HEK293 (cell line): ENCODE results near the gene MBD3L5.
"Not testable (repeated sequence)": the region's sequence is repeated elsewhere in the genome, so short reads cannot be mapped to it uniquely, and the experiment has no call there.

ENCODE experiments used
- CTCF ChIP-seq: fragments of 450-650 bp; formaldehyde crosslinking; IDR thresholded peaks from 2 replicates; pipeline ENCODE4 v1.5.1; 2016; ENCODE audit warnings: missing biosample characterization, missing genetic modification characterization
- REST ChIP-seq: fragments of 450-650 bp; formaldehyde crosslinking; IDR thresholded peaks from 2 replicates; pipeline ENCODE4 v1.5.1; 2016; ENCODE audit warnings: missing biosample characterization, missing genetic modification characterization
- SALL2 ChIP-seq: fragments of 450-650 bp; formaldehyde crosslinking; IDR thresholded peaks from 2 replicates; pipeline ENCODE4 v1.5.0; 2017; ENCODE audit warnings: missing biosample characterization, mild to moderate bottlenecking, missing genetic modification characterization, borderline replicate concordance
- ZBTB17 ChIP-seq: fragments of 450-650 bp; formaldehyde crosslinking; IDR thresholded peaks from 2 replicates; pipeline ENCODE4 v1.5.1; 2016; ENCODE audit warnings: missing biosample characterization, missing genetic modification characterization
- ZEB2 ChIP-seq: fragments of 450-650 bp; formaldehyde crosslinking; IDR thresholded peaks from 2 replicates; pipeline ENCODE4 v1.5.1; 2016; ENCODE audit warnings: missing biosample characterization, missing genetic modification characterization
- ZNF114 ChIP-seq: fragments of 450-650 bp; formaldehyde crosslinking; IDR thresholded peaks from 2 replicates; pipeline ENCODE4 v1.5.0; 2017; ENCODE audit warnings: missing biosample characterization, missing genetic modification characterization
- ZNF274 ChIP-seq, 2 experiments: fragments of 200-500 bp in 1 of 2; fragments of 450-650 bp in 1 of 2; sonication (Bioruptor generic) in 1 of 2; formaldehyde crosslinking in 1 of 2; IDR thresholded peaks; 2 replicates each; pipeline versions ENCODE4 v1.5.1 to v1.6.1; 2014 to 2016; ENCODE audit warnings: borderline replicate concordance in 1 of 2, inconsistent platforms in 1 of 2, low read length in 1 of 2, missing biosample characterization in 1 of 2, missing genetic modification characterization in 1 of 2
- ZNF302 ChIP-seq: fragments of 450-650 bp; formaldehyde crosslinking; IDR thresholded peaks from 2 replicates; pipeline ENCODE4 v1.5.1; 2016; ENCODE audit warnings: missing biosample characterization, missing genetic modification characterization, low read depth
- ZNF398 ChIP-seq: fragments of 450-650 bp; formaldehyde crosslinking; IDR thresholded peaks from 2 replicates; pipeline ENCODE4 v1.5.1; 2017; ENCODE audit warnings: missing biosample characterization, missing genetic modification characterization
- ZNF544 ChIP-seq: fragments of 450-650 bp; formaldehyde crosslinking; IDR thresholded peaks from 2 replicates; pipeline ENCODE4 v1.5.0; 2017; ENCODE audit warnings: missing biosample characterization, missing genetic modification characterization
- ZNF621 ChIP-seq: fragments of 450-650 bp; formaldehyde crosslinking; IDR thresholded peaks from 2 replicates; pipeline ENCODE4 v1.5.1; 2017; ENCODE audit warnings: missing biosample characterization, missing genetic modification characterization

- TF ChIP-seq ZBTB17 (tag by site-specific recombination); CTCF (tag by site-specific recombination); SALL2; ZEB2 (tag by site-specific recombination); ZNF544 (tag by site-specific recombination); ZNF302 (tag by site-specific recombination); REST; ZNF398; ZNF621 (tag by site-specific recombination); ZNF274 (IDR thresholded peaks at IDR 0.05; ENCODE audit: low read length); ZNF274 (tag by site-specific recombination; IDR thresholded peaks at IDR 0.05; ENCODE audit: borderline replicate concordance); ZNF114 (tag by site-specific recombination): not testable (repeated sequence)
Observed at GRCh38 chr19:7041563-7041962, 11.2 kb downstream of the MBD3L5 start.
